Measurements from ENCODE around the gene LILRA5.
"Not testable (repeated sequence)": the region's sequence is repeated elsewhere in the genome, so short reads cannot be mapped to it uniquely, and the experiment has no call there.

The LILRA5 gene

DNA sequence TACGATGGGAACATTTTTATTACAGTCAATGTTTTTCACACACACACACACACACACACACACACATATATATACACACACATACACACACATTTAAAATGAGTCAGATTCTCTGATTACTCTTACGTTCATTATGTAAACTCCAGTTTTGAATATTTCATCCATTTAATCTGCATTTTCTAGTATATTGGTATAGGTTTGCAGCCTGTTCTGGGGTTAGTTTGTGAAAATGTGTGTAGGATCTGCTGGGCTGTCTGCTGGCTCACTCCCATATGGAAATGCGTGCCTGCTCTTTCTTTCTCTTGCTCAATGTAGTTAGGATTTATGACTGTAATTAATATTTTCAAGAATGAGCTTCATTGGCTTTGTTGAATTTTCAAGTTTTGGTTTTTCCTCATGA lies 39.1 kb downstream of the LILRA5 start:
- DNase-seq (ENCODE audit: low read depth): no peak

DNA sequence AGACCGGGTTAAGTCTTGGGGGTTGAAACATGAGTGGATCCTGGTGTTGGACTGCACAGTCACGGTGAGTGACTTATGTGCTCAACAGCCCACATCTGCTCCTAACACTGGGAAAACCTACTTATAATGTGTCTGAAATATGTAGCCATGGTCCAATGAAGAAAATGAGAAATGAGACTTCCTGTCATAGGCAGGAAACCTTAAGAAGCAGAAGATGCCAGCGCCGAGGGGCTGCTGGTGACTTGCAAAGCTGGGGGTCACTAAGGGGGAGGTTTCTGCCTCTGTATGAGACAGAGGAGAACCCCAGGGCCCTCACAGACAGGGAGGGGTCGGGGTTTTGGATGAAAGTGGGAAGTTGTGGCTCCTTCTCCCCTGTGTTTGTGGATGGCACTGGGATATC lies 40.8 kb downstream of the LILRA5 start:
- DNase-seq (ENCODE audit: low read depth): not testable (repeated sequence)

DNA sequence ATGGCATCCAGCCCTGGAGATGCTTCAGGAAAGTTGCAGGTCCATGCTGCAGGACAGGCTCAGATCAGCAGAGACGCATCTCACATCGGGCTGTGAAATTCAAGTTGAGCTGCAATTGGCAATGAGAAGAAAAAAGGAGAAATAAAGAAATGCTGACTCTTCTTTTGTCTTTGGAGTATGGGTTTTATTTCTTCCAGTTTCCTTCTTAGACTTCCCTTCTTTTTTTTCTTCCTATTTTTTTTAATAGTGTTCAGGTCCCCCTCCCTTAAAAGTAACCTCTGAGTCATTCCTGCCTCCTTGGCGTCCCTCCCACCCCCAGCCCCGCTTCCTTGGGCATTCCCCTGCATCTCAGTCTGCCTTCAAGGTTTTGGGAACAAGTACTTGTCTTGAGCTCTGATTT lies 41.4 kb downstream of the LILRA5 start:
- not testable (repeated sequence) for DNase-seq (ENCODE audit: low read depth)

DNA sequence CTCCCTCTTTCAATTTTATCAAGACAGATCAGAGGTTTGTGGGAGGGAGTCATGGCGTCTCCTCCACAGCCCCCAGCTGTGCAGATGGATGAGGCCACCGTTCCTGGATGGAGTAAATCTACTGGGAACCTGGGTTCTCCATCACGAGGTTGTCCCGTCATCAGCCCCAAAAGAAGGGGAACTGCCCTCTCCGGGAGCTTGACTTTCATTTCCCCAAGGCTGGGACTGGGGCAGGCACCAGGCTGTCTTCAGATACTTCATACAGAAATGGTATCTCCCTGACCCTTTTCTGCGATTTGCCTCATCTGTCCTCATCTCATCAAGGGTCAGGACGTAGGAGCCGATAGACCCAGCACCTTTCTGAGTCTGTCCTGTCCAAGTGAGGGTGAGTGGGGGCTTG lies 41.9 kb downstream of the LILRA5 start:
- DNase-seq (ENCODE audit: low read depth): no peak

DNA sequence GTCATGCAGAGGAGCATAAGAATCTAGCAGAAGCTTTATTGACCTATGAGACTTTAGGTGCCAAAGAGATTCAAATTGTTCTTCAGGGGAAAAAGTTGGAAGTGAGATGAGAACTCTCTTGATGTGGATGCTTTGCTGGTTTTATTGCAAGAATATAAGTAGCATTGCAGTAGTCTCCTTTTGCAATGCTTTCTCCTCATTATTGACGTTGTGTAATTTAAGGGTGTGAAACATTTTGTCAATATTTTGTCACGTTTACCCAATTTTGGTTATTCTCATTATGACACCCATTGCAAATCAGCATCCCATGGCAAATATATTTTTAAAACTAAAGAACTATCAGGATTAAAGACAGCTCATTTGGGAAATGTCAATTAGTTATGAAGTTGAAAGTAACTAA lies 44.0 kb downstream of the LILRA5 start:
- DNase-seq (ENCODE audit: low read depth): no peak

DNA sequence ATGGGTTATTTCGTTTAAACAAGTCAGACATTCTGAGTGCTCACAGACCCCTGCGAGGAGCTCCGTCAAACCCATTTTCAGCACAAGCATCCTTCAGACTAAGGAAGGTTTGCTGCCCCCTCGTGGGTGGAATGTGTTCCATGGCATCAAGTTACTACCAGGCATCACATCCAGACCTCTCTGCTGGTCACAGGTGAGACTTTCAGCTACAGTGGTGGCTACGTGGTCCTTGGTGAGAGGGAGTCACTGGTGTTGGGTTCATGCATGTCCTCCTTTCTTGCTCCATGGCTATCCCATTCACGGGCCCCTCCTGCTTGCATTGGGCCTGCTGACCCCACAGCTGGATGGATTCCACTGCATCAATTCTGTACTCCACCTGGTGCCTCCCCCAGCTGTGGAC lies 46.8 kb downstream of the LILRA5 start:
- DNase-seq (ENCODE audit: low read depth): peak; percentile 63

DNA sequence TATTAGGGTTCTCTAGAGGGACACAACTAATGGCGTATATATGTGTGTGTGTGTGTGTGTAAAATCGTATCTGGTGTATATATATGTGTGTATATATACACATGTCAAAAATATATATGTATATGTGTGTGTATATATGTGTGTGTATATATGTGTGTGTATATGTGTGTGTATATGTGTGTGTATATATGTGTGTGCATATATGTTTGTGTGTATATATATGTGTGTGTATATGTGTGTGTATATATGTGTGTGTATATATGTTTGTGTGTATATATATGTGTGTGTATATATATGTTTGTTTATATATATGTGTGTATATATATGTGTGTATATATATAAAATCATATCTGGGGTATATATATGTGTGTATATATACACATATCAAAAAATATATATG lies 50.5 kb downstream of the LILRA5 start:
- no peak for DNase-seq (ENCODE audit: low read depth)

DNA sequence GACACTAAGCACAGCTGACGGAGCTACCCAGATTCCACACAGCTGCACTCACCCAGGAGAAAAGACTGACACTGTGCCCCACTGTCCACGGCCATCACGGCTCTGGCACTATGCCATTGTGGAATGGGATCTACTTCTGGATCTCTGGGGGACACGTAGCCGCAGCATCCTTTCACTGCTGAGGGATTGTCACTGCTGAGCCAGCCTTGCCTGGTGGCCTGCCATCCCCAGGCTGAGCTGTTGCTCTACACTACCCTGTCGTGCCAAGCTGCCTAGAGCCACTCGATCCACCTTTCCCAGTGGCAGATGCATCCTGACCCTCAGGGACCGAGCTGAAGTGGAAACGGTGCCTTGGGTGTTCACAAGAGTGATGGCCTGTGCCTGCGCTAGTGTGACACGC lies 50.9 kb downstream of the LILRA5 start:
- no peak for DNase-seq (ENCODE audit: low read depth)

DNA sequence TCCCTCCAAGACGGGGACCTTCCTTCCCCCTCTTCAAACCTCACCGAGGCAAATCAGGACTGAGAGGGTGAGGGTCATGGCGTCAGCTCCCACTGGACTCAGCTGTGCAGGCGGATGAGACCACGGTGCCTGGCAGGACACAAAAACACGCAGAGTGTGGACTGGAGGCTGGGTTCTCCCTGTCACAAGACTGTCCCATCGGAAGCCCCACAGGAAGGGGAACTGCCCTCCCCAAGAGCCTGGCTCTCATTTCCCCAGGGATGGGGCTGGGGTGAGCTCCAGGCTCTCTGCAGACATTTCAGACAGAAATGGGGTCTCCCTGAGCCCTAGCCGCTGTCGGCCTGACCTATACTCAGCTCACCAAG lies 55.9 kb downstream of the LILRA5 start, which contains the start of gene LILRB5:
Gene LILRB5 (minus strand): TSS at position 158 of the 365 bp plus-strand sequence. CDS start 80 bp downstream, at position 78.
- DNase-seq (ENCODE audit: low read depth): no peak

Data from activated T-cell treated with anti-CD3 and anti-CD28 coated beads for 24 hours (primary cell).